ENCODE data around the gene ATG14.
A peak's percentile ranks its signal among the peaks of the same experiment; 100 is the strongest.
"Not testable (repeated sequence)": the region's sequence is repeated elsewhere in the genome, so short reads cannot be mapped to it uniquely, and the experiment has no call there.

Gene ATG14

GRCh38 chr14:55433880-55434804 is 22.5 kb upstream of the ATG14 start:
- no peak for DNase-seq (ENCODE audit: low read depth)

- DNase-seq (ENCODE audit: low read depth): no peak
Measured at GRCh38 chr14:55432628-55433027, 21.0 kb upstream of the ATG14 start.

- peak; percentile 79 for DNase-seq (ENCODE audit: low read depth)
Measured at GRCh38 chr14:55430024-55430690, 18.5 kb upstream of the ATG14 start.

GRCh38 chr14:55427439-55427838 is 15.8 kb upstream of the ATG14 start:
- no peak for DNase-seq (ENCODE audit: low read depth)

- no peak for DNase-seq (ENCODE audit: low read depth)
Measured at GRCh38 chr14:55426891-55427290, 15.3 kb upstream of the ATG14 start.

- DNase-seq (ENCODE audit: low read depth): no peak
Measured at GRCh38 chr14:55425091-55425490, 13.5 kb upstream of the ATG14 start.

- DNase-seq (ENCODE audit: low read depth): no peak
Measured at GRCh38 chr14:55423969-55424368, 12.3 kb upstream of the ATG14 start.

- not testable (repeated sequence) for DNase-seq (ENCODE audit: low read depth)
Measured at GRCh38 chr14:55422338-55422737, 10.7 kb upstream of the ATG14 start.

GRCh38 chr14:55419663-55420062 is 8.0 kb upstream of the ATG14 start:
- no peak for DNase-seq (ENCODE audit: low read depth)

GRCh38 chr14:55418411-55418810 is 6.8 kb upstream of the ATG14 start:
- DNase-seq (ENCODE audit: low read depth): no peak

GRCh38 chr14:55417955-55418354 is 6.3 kb upstream of the ATG14 start:
- DNase-seq (ENCODE audit: low read depth): no peak

- no peak for DNase-seq (ENCODE audit: low read depth)
Measured at GRCh38 chr14:55416866-55417265, 5.2 kb upstream of the ATG14 start.

- DNase-seq (ENCODE audit: low read depth): no peak
Measured at GRCh38 chr14:55414551-55414950, 2.9 kb upstream of the ATG14 start.

GRCh38 chr14:55412676-55413075 is 1.0 kb upstream of the ATG14 start:
- no peak for DNase-seq (ENCODE audit: low read depth)

- DNase-seq (ENCODE audit: low read depth): no peak
Measured at GRCh38 chr14:55410876-55411275, 754 bp downstream of the ATG14 start.

- no peak for DNase-seq (ENCODE audit: low read depth)
Measured at GRCh38 chr14:55404173-55404854, 7.3 kb downstream of the ATG14 start.

GRCh38 chr14:55401751-55402150 is 9.9 kb downstream of the ATG14 start:
- no peak for DNase-seq (ENCODE audit: low read depth)

- no peak for DNase-seq (ENCODE audit: low read depth)
Measured at GRCh38 chr14:55399852-55400251, 11.8 kb downstream of the ATG14 start.

- no peak for DNase-seq (ENCODE audit: low read depth)
Measured at GRCh38 chr14:55399183-55399582, 12.4 kb downstream of the ATG14 start.

GRCh38 chr14:55398679-55399078 is 13.0 kb downstream of the ATG14 start:
- DNase-seq (ENCODE audit: low read depth): peak; percentile 93

GRCh38 chr14:55389330-55389729 is 22.3 kb downstream of the ATG14 start:
- DNase-seq (ENCODE audit: low read depth): peak; percentile 43

- DNase-seq (ENCODE audit: low read depth): no peak
Measured at GRCh38 chr14:55388160-55388559, 23.5 kb downstream of the ATG14 start.

GRCh38 chr14:55387121-55387520 is 24.5 kb downstream of the ATG14 start:
- no peak for DNase-seq (ENCODE audit: low read depth)
